Measurements from ENCODE around the gene ACP1. TPM values are rescaled to one million over a fixed set of nuclear protein-coding genes. Genes with fewer than 3 reads are reported as not detected.
A peak's percentile ranks its signal among the peaks of the same experiment; 100 is the strongest.

ACP1 gene
- total and polyA plus RNA-seq, 2 experiments from 2014 or later = 189 to 281 TPM

GRCh38 chr2:286035-286434 is 21.3 kb downstream of the ACP1 start:
- peaks cover 35% of the 10 kb centered on the region for H3K27me3 Mint-ChIP-seq (ENCODE audit: insufficient read depth, low read depth, poor library complexity)
- H3K4me1 Mint-ChIP-seq = peaks cover 42% of the 10 kb centered on the region
- H3K9me2 ChIP-seq (ENCODE audit: insufficient read depth) = no peaks in the 10 kb centered on the region
- ATAC-seq (no peak), DNase-seq (ENCODE audit: low spot score) (no peak)
- H3K27me3 ChIP-seq (ENCODE audit: insufficient read depth) = peaks cover 48% of the 10 kb centered on the region
- H3K79me2 ChIP-seq (replicated peaks; ENCODE audit: insufficient read depth) = no peaks in the 10 kb centered on the region
- H3K4me2 ChIP-seq = peak overlapping the region; percentile 84
- peaks cover 13% of the 10 kb centered on the region; the same call in 2 of the 3 replicates for H3K36me3 Mint-ChIP-seq (ENCODE audit: low read depth)
- TF ChIP-seq NANOG (IDR thresholded peaks at IDR 0.05; ENCODE audit: borderline replicate concordance) (no peak), CREB1 (CRISPR knock-in tag; IDR thresholded peaks at IDR 0.05; ENCODE audit: low read depth) (no peak), STAT1 (IDR thresholded peaks at IDR 0.05; ENCODE audit: unreplicated experiment) (no peak), EZH2phosphoT487 (IDR thresholded peaks at IDR 0.05; ENCODE audit: unreplicated experiment) (no peak), POLR2AphosphoS5 (IDR thresholded peaks at IDR 0.05; ENCODE audit: low read depth) (no peak), JUNB (IDR thresholded peaks at IDR 0.05; ENCODE audit: unreplicated experiment) (no peak), ZNF331 (CRISPR knock-in tag; IDR thresholded peaks at IDR 0.05; ENCODE audit: low read depth) (no peak), EZH2 (IDR thresholded peaks at IDR 0.05; ENCODE audit: low read depth, unreplicated experiment) (no peak), ZNF114 (CRISPR knock-in tag; IDR thresholded peaks at IDR 0.05) (no peak)
- TF ChIP-seq, protein P1, sequence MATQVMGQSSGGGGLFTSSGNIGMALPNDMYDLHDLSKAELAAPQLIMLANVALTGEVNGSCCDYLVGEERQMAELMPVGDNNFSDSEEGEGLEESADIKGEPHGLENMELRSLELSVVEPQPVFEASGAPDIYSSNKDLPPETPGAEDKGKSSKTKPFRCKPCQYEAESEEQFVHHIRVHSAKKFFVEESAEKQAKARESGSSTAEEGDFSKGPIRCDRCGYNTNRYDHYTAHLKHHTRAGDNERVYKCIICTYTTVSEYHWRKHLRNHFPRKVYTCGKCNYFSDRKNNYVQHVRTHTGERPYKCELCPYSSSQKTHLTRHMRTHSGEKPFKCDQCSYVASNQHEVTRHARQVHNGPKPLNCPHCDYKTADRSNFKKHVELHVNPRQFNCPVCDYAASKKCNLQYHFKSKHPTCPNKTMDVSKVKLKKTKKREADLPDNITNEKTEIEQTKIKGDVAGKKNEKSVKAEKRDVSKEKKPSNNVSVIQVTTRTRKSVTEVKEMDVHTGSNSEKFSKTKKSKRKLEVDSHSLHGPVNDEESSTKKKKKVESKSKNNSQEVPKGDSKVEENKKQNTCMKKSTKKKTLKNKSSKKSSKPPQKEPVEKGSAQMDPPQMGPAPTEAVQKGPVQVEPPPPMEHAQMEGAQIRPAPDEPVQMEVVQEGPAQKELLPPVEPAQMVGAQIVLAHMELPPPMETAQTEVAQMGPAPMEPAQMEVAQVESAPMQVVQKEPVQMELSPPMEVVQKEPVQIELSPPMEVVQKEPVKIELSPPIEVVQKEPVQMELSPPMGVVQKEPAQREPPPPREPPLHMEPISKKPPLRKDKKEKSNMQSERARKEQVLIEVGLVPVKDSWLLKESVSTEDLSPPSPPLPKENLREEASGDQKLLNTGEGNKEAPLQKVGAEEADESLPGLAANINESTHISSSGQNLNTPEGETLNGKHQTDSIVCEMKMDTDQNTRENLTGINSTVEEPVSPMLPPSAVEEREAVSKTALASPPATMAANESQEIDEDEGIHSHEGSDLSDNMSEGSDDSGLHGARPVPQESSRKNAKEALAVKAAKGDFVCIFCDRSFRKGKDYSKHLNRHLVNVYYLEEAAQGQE (IDR thresholded peaks at IDR 0.05; ENCODE audit: unreplicated experiment) = no peak
- TF ChIP-seq, protein P2, sequence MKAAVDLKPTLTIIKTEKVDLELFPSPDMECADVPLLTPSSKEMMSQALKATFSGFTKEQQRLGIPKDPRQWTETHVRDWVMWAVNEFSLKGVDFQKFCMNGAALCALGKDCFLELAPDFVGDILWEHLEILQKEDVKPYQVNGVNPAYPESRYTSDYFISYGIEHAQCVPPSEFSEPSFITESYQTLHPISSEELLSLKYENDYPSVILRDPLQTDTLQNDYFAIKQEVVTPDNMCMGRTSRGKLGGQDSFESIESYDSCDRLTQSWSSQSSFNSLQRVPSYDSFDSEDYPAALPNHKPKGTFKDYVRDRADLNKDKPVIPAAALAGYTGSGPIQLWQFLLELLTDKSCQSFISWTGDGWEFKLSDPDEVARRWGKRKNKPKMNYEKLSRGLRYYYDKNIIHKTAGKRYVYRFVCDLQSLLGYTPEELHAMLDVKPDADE (IDR thresholded peaks at IDR 0.05) = no peak
- H3F3A ChIP-seq (replicated peaks; ENCODE audit: low read depth) = peaks cover 15% of the 10 kb centered on the region
- H3K9me3 Mint-ChIP-seq = no peaks in the 10 kb centered on the region; the same call in 2 of the 3 replicates
- H3K27ac ChIP-seq (ENCODE audit: low read depth) = no peak overlapping the region
- no peaks in the 10 kb centered on the region; the same call in 1 of the 2 replicates for H4K20me1 ChIP-seq (replicated peaks; ENCODE audit: insufficient read depth)
- H3K36me3 ChIP-seq (ENCODE audit: insufficient read depth) = 0 out of 2 replicates have a peak, but pooled peaks cover 6% of the 10 kb centered on the region
- H2AFZ ChIP-seq = no peak overlapping the region
- peak overlapping the region; percentile 23 for H3K4me3 Mint-ChIP-seq
- H3K4me3 ChIP-seq = peak overlapping the region; percentile 65
- no peak overlapping the region for H3K27ac Mint-ChIP-seq
- peaks cover 43% of the 10 kb centered on the region for H3K4me1 ChIP-seq (ENCODE audit: insufficient read depth)

Data from GM23338 (cell line).